Lower lobe of right lung (tissue), 2 donors: ENCODE results near the gene TRPM2. TPM values are rescaled to one million over a fixed set of nuclear protein-coding genes. Genes with fewer than 3 reads are reported as not detected.
"Not testable (repeated sequence)": the region's sequence is repeated elsewhere in the genome, so short reads cannot be mapped to it uniquely, and the experiment has no call there.

Experiments
- ATAC-seq, 2 donors: fragments of 200-7000 bp; cut with Tn5 transposase; one replicate each; pipeline ENCODE4 v1.9.1; 2020 to 2022; ENCODE audit warnings: mild to moderate bottlenecking in 2 of 2, moderate library complexity in 2 of 2
- DNase-seq: peaks from one replicate; pipeline ENCODE4 v3.0.0-alpha.2; 2020
- H3K27ac ChIP-seq: fragments of 200-600 bp; one replicate; pipeline ENCODE4 v1.8.0; 2022
- H3K27me3 ChIP-seq: fragments of 200-600 bp; one replicate; pipeline ENCODE4 v1.8.0; 2022; ENCODE audit warnings: low read depth
- H3K36me3 ChIP-seq: fragments of 200-600 bp; one replicate; pipeline ENCODE4 v1.8.0; 2022; ENCODE audit warnings: mild to moderate bottlenecking
- H3K4me1 ChIP-seq: fragments of 200-600 bp; one replicate; pipeline ENCODE4 v1.8.0; 2022
- H3K4me3 ChIP-seq: fragments of 200-600 bp; one replicate; pipeline ENCODE4 v1.8.0; 2022; ENCODE audit warnings: mild to moderate bottlenecking
- H3K9me3 ChIP-seq: fragments of 200-600 bp; one replicate; pipeline ENCODE4 v1.8.0; 2022
- intact Hi-C: fragments of 100-400 bp; cut with DNase I; formaldehyde crosslinking; loops from one replicate; pipeline ENCODE4 v1.11.0; 2022
- total RNA-seq: library from RNA; stranded (reverse); fragmentation: NEBNext Ultra II Directional; extraction: Animal tissue kit (Norgen Biotek cat#: 25700); gene quantifications from one replicate; pipeline ENCODE4 v1.2.1, GENCODE V29; 2021
- TF ChIP-seq, protein P1 (sequence below): fragments of 200-600 bp; IDR thresholded peaks from one replicate; pipeline ENCODE4 v1.8.0; 2022; ENCODE audit warnings: antibody characterized with exemption, mild to moderate bottlenecking
- donor health status: DM: no; HTN: yes; CAD: no; lungs with severe emphysema.

Gene TRPM2
- total RNA-seq, 1 donor from 2014 or later, result 17.9 TPM

- no peak overlapping the region for H3K27ac ChIP-seq
- no peak overlapping the region for H3K4me3 ChIP-seq
- peaks cover 6% of the 10 kb centered on the region for H3K4me1 ChIP-seq
- no peak for DNase-seq
- TF ChIP-seq, protein P1, sequence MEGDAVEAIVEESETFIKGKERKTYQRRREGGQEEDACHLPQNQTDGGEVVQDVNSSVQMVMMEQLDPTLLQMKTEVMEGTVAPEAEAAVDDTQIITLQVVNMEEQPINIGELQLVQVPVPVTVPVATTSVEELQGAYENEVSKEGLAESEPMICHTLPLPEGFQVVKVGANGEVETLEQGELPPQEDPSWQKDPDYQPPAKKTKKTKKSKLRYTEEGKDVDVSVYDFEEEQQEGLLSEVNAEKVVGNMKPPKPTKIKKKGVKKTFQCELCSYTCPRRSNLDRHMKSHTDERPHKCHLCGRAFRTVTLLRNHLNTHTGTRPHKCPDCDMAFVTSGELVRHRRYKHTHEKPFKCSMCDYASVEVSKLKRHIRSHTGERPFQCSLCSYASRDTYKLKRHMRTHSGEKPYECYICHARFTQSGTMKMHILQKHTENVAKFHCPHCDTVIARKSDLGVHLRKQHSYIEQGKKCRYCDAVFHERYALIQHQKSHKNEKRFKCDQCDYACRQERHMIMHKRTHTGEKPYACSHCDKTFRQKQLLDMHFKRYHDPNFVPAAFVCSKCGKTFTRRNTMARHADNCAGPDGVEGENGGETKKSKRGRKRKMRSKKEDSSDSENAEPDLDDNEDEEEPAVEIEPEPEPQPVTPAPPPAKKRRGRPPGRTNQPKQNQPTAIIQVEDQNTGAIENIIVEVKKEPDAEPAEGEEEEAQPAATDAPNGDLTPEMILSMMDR, result no peak
- H3K36me3 ChIP-seq, result no peaks in the 10 kb centered on the region
- ATAC-seq, result no peak
- intact Hi-C loops, result no loop called here
- no peaks in the 10 kb centered on the region for H3K27me3 ChIP-seq
- H3K9me3 ChIP-seq, result no peaks in the 10 kb centered on the region
Observed at GRCh38 chr21:44478124-44478800, 124.8 kb downstream of the TRPM2 start.

GRCh38 chr21:44478801-44479167, 125.4 kb downstream of the TRPM2 start:
- DNase-seq, result no peak
- Histone ChIP-seq H3K4me3 (no peak overlapping the region), H3K36me3 (no peaks in the 10 kb centered on the region), H3K9me3 (no peaks in the 10 kb centered on the region), H3K27me3 (no peaks in the 10 kb centered on the region), H3K4me1 (peaks cover 6% of the 10 kb centered on the region), H3K27ac (no peak overlapping the region)
- intact Hi-C loops, result no loop called here
- TF ChIP-seq, protein P1, result no peak
- ATAC-seq, result no peak

DNA sequence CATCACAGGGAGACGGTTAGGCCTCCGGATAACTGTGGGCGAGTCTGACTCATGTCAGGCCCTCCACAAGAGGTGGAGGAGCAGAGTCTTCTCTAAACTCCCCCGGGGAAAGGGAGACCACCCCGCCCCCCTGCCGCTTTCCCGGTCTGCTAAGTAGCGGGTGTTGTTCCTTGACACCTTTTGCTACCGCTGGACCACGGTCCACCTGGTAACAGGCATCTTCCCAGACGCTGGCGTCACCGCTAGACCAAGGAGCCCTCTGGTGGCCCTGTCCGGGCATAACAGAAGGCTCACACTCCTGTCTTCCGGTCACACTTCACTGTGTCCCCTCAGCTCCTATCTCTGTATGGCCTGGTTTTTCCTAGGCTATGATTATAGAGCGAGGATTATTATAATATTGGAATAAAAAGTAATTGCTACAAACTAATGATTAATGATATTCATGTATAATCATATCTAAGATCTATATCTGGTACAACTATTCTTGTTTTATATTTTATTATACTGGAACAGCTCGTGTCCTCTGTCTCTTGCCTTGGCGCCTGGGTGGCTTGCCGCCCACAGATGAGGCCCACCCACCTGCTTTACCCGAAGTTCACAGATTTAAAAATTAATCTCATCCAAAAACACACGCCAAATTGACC, 126.3 kb downstream of the TRPM2 start:
- H3K27ac ChIP-seq, intact Hi-C loops, H3K4me3 ChIP-seq, H3K27me3 ChIP-seq, ATAC-seq, H3K4me1 ChIP-seq, H3K36me3 ChIP-seq, H3K9me3 ChIP-seq, DNase-seq: not testable (repeated sequence)
- TF ChIP-seq, protein P1, result peak; percentile 55

DNA sequence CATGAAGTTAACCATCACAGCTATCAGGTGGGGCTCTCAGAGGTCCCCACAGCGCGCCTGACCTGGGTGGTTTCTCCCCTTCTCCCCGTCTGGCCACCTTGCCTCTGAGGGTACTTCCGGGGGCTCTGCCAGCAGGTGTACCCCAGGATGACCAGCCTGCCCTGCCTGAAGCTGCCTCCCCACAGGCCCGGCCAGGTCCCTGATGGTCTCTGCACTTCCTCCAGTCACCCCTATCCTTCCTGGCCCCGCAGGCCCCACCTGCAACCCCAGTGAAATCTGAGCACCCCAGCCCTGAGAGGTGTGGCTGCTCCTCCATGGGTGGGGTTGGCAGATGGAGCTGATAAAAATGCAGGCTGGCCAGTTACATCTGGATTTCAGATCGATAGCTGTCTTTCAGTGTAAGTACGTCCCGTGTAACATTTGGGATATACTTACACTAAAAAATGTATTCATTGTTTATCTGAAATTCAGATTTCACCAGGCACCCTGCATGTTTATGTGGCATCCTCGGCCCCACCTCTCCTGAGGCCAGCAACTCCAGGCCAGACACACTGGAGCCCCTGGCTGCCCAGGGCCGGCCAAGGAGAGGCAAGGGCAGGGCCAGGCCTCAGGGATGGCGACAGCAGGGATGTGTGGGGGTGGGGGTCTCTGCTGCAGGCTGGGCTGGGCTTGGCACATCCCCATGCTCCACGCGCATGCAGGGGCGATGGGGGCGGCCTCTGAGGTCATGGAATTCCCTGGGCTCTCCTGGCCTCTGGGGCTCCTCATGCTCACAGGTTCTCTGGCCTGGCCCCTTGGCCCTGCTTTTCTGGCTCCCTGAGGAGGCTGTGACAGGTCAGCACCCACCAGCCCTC, 127.0 kb downstream of the TRPM2 start:
- ATAC-seq, result no peak
- TF ChIP-seq, protein P1, result no peak
- H3K27ac ChIP-seq, result no peak overlapping the region
- no peaks in the 10 kb centered on the region for H3K9me3 ChIP-seq
- intact Hi-C loops, result no loop called here
- no peaks in the 10 kb centered on the region for H3K27me3 ChIP-seq
- no peak overlapping the region for H3K4me3 ChIP-seq
- H3K36me3 ChIP-seq, result no peaks in the 10 kb centered on the region
- no peak for DNase-seq
- peaks cover 6% of the 10 kb centered on the region for H3K4me1 ChIP-seq

DNA sequence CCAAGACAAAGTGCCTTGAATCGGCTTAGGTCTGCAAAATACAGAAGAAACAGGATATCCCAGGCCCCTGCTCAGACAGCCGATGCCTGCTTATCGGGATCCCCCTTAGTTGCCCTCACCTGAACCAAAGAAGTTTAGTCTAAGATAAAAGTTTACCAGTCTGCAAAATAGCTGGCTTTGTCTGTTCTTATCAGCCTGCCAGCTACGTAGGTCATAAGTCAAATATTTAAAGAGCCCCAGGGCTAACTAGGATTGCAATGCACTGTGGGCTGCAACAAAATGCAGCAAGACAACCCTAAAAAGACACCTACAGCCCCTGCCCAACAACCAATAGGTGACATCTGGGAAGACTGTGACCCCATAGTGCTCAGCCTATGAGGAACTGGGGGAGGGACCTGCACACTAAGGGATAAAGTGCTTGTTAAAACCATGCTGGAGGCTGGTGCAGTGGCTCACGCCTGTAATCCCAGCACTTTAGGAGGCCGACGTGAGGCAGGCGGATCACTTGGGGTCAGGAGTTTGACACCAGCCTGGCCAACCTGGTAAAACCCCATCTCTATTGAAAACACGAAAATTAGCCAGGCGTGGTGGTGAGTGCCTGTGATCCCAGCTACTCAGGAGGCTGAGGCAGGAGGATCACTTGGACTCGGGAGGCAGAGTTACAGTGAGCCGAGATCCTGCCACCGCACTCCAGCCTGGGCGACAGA, 129.3 kb downstream of the TRPM2 start:
- no peak for ATAC-seq
- Histone ChIP-seq H3K36me3 (no peaks in the 10 kb centered on the region), H3K27ac (no peak overlapping the region), H3K27me3 (no peaks in the 10 kb centered on the region), H3K9me3 (no peaks in the 10 kb centered on the region), H3K4me3 (no peak overlapping the region), H3K4me1 (peaks cover 6% of the 10 kb centered on the region)
- intact Hi-C loops, result no loop called here
- TF ChIP-seq, protein P1, result no peak
- DNase-seq, result no peak
